Measurements from ENCODE around the gene PLA2G4F.

PLA2G4F gene

DNA sequence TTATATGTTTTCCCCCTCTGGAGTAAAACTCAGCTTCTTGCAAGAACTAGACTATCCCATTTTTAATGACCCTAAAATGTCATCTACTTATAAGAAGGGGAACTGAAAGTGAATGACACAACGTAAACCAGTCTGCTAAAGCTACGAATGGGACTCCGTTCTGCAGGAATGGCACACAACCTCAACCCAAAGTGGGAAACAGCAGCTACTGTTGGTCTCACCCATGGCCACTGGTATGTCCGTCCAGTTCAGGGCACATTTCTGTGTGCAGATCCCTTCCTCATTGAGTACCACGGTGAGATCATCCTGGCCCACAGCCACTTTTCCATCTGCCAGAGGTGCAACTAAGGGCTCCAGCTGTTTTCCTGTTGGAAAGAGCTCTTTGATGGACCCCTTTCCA, 27.9 kb upstream of the PLA2G4F start:
- TF ChIP-seq, protein P1, sequence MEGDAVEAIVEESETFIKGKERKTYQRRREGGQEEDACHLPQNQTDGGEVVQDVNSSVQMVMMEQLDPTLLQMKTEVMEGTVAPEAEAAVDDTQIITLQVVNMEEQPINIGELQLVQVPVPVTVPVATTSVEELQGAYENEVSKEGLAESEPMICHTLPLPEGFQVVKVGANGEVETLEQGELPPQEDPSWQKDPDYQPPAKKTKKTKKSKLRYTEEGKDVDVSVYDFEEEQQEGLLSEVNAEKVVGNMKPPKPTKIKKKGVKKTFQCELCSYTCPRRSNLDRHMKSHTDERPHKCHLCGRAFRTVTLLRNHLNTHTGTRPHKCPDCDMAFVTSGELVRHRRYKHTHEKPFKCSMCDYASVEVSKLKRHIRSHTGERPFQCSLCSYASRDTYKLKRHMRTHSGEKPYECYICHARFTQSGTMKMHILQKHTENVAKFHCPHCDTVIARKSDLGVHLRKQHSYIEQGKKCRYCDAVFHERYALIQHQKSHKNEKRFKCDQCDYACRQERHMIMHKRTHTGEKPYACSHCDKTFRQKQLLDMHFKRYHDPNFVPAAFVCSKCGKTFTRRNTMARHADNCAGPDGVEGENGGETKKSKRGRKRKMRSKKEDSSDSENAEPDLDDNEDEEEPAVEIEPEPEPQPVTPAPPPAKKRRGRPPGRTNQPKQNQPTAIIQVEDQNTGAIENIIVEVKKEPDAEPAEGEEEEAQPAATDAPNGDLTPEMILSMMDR (conservative IDR thresholded peaks at IDR 0.05; ENCODE audit: low read depth) = no peak
- DNase-seq (ENCODE audit: low spot score) = no peak
- no peak overlapping the region for H3K27ac ChIP-seq
- CTCF ChIA-PET = interaction anchor here (0.6 kb wide), 1 partner anchor 257 kb away, joined by 3 read pairs; no protein-coding TSS in a partner anchor
- POLR2A ChIA-PET (ENCODE audit: low non-redundant PET) = no interaction called here

DNA sequence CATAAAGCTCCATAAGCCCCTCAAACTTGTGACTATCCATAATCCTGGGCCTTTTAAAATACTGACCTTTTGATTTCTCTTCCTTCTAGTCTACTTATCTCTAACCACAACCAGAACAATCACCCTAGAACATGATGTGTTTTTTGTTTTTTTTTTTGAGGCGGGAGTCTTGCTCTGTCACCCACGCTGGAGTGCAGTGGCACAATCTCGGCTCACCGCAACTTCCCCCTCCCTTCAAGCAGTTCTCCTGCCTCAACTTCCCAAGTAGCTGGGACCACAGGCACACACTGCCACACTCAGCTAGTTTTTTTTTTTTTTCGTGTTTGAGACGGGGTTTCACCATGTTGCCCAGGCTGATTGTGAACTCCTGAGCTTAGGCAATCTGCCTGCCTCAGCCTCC, 26.5 kb upstream of the PLA2G4F start:
- ChIA-PET POLR2A (ENCODE audit: low non-redundant PET) (interaction anchor here (0.5 kb wide), 1 partner anchor 25 kb away, joined by 4 read pairs; no protein-coding TSS in a partner anchor), CTCF (no interaction called here)
- TF ChIP-seq, protein P1 (conservative IDR thresholded peaks at IDR 0.05; ENCODE audit: low read depth) = no peak
- H3K27ac ChIP-seq = no peak overlapping the region
- no peak for DNase-seq (ENCODE audit: low spot score)

DNA sequence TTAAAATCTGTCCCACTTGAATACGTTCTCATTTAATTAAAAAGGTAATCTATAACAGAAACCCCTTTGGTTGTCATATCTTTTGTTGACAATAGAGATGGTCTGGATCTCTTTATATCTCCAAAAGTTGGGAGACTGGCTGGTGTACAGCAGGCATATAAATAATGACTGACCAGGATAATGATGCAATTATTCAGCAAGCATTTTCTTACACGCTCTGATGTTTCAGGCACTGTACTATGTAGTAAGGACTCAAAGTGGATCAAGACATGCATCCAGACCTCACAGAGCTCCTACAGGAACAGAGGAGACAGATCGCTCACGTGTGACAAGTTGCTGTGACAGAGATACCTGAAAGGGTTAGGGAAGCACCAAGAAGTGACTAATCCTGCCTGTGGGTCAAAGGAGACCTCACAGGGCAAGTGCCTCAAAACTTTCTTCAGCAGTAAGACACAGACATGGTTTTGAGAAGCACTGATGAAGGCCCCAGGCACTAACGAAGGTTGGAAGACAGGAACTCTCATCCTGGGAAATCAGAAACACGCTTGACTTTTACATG, 26.0 kb upstream of the PLA2G4F start:
- ChIA-PET CTCF (no interaction called here), POLR2A (ENCODE audit: low non-redundant PET) (interaction anchor here (0.5 kb wide), 1 partner anchor 25 kb away, joined by 4 read pairs; no protein-coding TSS in a partner anchor)
- no peak for DNase-seq (ENCODE audit: low spot score)
- TF ChIP-seq, protein P1 (conservative IDR thresholded peaks at IDR 0.05; ENCODE audit: low read depth) = no peak
- H3K27ac ChIP-seq = no peak overlapping the region

DNA sequence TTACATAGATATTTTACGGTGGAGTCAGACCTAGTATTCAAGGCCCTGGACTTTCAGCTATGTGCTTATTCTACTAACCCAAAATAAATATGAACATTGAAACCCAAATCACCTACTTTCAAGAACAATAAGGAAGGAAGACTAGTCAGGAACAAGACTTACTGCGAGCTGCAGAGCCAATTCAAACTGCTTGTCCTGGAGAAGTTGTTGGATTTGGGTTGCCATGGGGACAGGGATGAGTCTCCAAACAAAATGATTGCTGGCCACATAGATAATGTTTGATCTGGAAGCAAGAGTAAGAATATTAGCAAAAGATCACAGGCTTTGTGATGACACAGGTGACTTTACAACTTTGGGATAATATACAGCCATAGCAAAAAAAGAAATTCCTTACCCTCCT, 21.6 kb upstream of the PLA2G4F start:
- DNase-seq (ENCODE audit: low spot score) = no peak
- TF ChIP-seq, protein P1 (conservative IDR thresholded peaks at IDR 0.05; ENCODE audit: low read depth) = no peak
- ChIA-PET POLR2A (ENCODE audit: low non-redundant PET) (interaction anchor here (0.6 kb wide), 1 partner anchor 9 kb away, joined by 5 read pairs; no protein-coding TSS in a partner anchor), CTCF (no interaction called here)
- H3K27ac ChIP-seq = no peak overlapping the region

DNA sequence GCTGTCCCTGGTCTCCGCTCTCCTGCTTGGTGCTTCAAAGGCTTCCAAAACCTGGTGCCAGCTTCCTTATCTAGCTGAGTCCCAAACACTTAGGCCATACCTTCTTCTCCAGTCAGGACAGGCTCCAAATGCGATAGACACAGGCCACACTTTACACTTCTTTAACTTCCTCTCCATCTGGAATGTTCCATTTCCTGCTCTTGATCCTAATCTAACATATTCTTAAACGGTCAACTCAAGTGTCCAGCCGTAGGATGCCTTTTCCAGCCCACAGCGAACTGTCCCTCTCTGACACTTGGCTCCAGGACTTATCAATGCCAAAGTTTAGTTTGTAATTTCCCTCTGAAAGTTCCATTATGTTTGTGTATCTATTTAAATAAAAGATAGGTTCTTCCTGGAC, 19.2 kb upstream of the PLA2G4F start:
- POLR2A ChIA-PET (ENCODE audit: low non-redundant PET) = no interaction called here

DNA sequence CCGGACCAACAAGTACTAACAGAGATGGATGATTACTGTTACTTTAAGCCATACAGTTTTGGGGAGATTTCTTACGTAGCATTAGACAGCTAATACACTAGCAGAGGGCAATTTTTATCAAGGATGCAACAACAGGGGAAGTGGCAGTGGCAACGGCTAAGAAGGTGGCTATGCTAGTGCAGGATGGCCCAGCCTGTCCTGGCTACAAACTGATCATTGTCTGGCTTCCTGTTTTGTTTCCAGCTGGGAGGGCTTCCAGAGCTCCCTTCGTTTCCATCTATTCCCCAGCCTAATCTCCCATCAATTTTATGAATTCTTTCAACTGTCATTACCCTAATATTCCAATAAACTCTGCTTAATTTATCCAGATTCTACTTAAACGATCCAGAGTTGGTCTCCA, 16.0 kb upstream of the PLA2G4F start:
- no peak for DNase-seq (ENCODE audit: low spot score)
- CTCF ChIA-PET = no interaction called here
- POLR2A ChIA-PET (ENCODE audit: low non-redundant PET) = no interaction called here
- TF ChIP-seq, protein P1 (conservative IDR thresholded peaks at IDR 0.05; ENCODE audit: low read depth) = no peak
- no peak overlapping the region for H3K27ac ChIP-seq

More for the DNA sequence above, 19.2 kb upstream of the PLA2G4F start:
- TF ChIP-seq, protein P1 (conservative IDR thresholded peaks at IDR 0.05; ENCODE audit: low read depth) = no peak
- DNase-seq (ENCODE audit: low spot score) = no peak
- CTCF ChIA-PET = interaction anchor here (0.7 to 1.1 kb wide), 2 partner anchors 12 to 301 kb away, joined by 3 to 6 read pairs; no protein-coding TSS in a partner anchor
- no peak overlapping the region for H3K27ac ChIP-seq

Data from RWPE1 (cell line).